Measurements from ENCODE around the gene KIF3C.
"Not testable (repeated sequence)": the region's sequence is repeated elsewhere in the genome, so short reads cannot be mapped to it uniquely, and the experiment has no call there.

DNA sequence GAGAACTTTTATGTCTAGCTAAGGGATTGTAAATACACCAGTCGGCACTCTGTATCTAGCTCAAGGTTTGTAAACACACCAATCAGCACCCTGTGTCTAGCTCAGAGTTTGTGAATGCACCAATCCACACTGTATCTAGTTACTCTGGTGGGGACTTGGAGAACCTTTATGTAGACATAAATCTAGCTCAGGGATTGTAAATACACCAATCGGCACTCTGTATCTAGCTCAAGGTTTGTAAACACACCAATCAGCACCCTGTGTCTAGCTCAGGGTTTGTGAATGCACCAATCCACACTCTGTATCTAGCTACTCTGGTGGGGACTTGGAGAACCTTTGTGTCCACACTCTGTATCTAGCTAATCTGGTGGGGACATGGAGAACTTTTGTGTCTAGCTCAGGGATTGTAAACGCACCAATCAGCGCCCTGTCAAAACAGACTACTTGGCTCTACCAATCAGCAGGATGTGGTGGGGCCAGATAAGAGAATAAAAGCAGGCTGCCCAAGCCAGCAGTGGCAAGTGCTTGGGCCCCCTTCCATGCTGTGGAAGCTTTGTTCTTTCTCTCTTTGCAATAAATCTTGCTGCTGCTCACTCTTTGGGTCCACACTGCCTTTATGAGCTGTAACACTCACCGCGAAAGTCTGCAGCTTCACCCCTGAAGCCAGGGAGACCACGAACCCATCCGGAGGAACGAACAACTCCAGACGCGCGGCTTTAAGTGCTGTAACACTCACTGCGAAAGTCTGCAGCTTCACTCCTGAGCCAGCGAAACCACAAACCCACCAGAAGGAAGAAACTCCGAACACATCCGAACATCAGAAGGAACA, 66.1 kb downstream of the KIF3C start:
- TF ChIP-seq, protein P1, sequence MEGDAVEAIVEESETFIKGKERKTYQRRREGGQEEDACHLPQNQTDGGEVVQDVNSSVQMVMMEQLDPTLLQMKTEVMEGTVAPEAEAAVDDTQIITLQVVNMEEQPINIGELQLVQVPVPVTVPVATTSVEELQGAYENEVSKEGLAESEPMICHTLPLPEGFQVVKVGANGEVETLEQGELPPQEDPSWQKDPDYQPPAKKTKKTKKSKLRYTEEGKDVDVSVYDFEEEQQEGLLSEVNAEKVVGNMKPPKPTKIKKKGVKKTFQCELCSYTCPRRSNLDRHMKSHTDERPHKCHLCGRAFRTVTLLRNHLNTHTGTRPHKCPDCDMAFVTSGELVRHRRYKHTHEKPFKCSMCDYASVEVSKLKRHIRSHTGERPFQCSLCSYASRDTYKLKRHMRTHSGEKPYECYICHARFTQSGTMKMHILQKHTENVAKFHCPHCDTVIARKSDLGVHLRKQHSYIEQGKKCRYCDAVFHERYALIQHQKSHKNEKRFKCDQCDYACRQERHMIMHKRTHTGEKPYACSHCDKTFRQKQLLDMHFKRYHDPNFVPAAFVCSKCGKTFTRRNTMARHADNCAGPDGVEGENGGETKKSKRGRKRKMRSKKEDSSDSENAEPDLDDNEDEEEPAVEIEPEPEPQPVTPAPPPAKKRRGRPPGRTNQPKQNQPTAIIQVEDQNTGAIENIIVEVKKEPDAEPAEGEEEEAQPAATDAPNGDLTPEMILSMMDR (IDR thresholded peaks at IDR 0.05): not testable (repeated sequence)
- TF ChIP-seq POLR2A (IDR thresholded peaks at IDR 0.05): not testable (repeated sequence)

Data from testis (tissue), 2 donors.